ENCODE results near the gene ZNF71.

The ZNF71 gene

GRCh38 chr19:56562766-56563165 is 32.3 kb upstream of the ZNF71 start:
- H3K79me2 ChIP-seq (ENCODE audit: control insufficient read depth, low read length), result no peaks in the 10 kb centered on the region
- no peak overlapping the region for H3K4me3 ChIP-seq (ENCODE audit: low read length)
- H3K9me2 ChIP-seq (replicated peaks; ENCODE audit: control insufficient read depth, low read length), result no peaks in the 10 kb centered on the region
- no peak for TF ChIP-seq EZH2phosphoT487 (IDR thresholded peaks at IDR 0.05; ENCODE audit: borderline replicate concordance, low read length)
- TF ChIP-seq, protein P1, sequence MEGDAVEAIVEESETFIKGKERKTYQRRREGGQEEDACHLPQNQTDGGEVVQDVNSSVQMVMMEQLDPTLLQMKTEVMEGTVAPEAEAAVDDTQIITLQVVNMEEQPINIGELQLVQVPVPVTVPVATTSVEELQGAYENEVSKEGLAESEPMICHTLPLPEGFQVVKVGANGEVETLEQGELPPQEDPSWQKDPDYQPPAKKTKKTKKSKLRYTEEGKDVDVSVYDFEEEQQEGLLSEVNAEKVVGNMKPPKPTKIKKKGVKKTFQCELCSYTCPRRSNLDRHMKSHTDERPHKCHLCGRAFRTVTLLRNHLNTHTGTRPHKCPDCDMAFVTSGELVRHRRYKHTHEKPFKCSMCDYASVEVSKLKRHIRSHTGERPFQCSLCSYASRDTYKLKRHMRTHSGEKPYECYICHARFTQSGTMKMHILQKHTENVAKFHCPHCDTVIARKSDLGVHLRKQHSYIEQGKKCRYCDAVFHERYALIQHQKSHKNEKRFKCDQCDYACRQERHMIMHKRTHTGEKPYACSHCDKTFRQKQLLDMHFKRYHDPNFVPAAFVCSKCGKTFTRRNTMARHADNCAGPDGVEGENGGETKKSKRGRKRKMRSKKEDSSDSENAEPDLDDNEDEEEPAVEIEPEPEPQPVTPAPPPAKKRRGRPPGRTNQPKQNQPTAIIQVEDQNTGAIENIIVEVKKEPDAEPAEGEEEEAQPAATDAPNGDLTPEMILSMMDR (IDR thresholded peaks at IDR 0.05; ENCODE audit: low read depth, low read length, poor library complexity, severe bottlenecking), result no peak
- no peak overlapping the region for H3K27ac ChIP-seq (ENCODE audit: low read depth, low read length)
- no peaks in the 10 kb centered on the region for H3F3A ChIP-seq (ENCODE audit: control insufficient read depth, insufficient read depth)
- H3K4me1 ChIP-seq (ENCODE audit: control insufficient read depth, low read length), result 0 out of 2 replicates have a peak, but pooled peaks cover under 1% of the 10 kb centered on the region
- H3K36me3 ChIP-seq (ENCODE audit: control insufficient read depth, low read length), result no peaks in the 10 kb centered on the region
- H3K27me3 ChIP-seq (ENCODE audit: control insufficient read depth, low read length), result no peaks in the 10 kb centered on the region
- H3K4me2 ChIP-seq (ENCODE audit: low read length), result no peak overlapping the region
- H3K9me3 ChIP-seq (ENCODE audit: control insufficient read depth, insufficient read depth, low read length), result peaks cover 25% of the 10 kb centered on the region
- H4K20me1 ChIP-seq (ENCODE audit: control insufficient read depth, insufficient read depth, low read depth, low read length), result no peaks in the 10 kb centered on the region

GRCh38 chr19:56566904-56567273 is 28.2 kb upstream of the ZNF71 start:
- no peaks in the 10 kb centered on the region for H3K36me3 ChIP-seq (ENCODE audit: control insufficient read depth, low read length)
- H3K4me2 ChIP-seq (ENCODE audit: low read length), result peak overlapping the region; percentile 67
- H3K79me2 ChIP-seq (ENCODE audit: control insufficient read depth, low read length), result no peaks in the 10 kb centered on the region
- TF ChIP-seq, protein P1 (IDR thresholded peaks at IDR 0.05; ENCODE audit: low read depth, low read length, poor library complexity, severe bottlenecking), result no peak
- TF ChIP-seq EZH2phosphoT487 (IDR thresholded peaks at IDR 0.05; ENCODE audit: borderline replicate concordance, low read length), result no peak
- H3K9me3 ChIP-seq (ENCODE audit: control insufficient read depth, insufficient read depth, low read length), result peaks cover 35% of the 10 kb centered on the region
- H3K4me1 ChIP-seq (ENCODE audit: control insufficient read depth, low read length), result 0 out of 2 replicates have a peak, but pooled peaks cover 3% of the 10 kb centered on the region
- no peak overlapping the region for H3K27ac ChIP-seq (ENCODE audit: low read depth, low read length)
- H3F3A ChIP-seq (ENCODE audit: control insufficient read depth, insufficient read depth), result no peaks in the 10 kb centered on the region
- H3K9me2 ChIP-seq (replicated peaks; ENCODE audit: control insufficient read depth, low read length), result no peaks in the 10 kb centered on the region
- H3K27me3 ChIP-seq (ENCODE audit: control insufficient read depth, low read length), result no peaks in the 10 kb centered on the region
- peak overlapping the region; percentile 86 for H3K4me3 ChIP-seq (ENCODE audit: low read length)
- H4K20me1 ChIP-seq (ENCODE audit: control insufficient read depth, insufficient read depth, low read depth, low read length), result no peaks in the 10 kb centered on the region

GRCh38 chr19:56567274-56568120 is 27.6 kb upstream of the ZNF71 start, which contains the start of gene ZNF470:
TSS of gene ZNF470 (plus strand) at chr19:56567468. CDS start at chr19:56570312, 2,844 bp downstream.
- H3K4me2 ChIP-seq (ENCODE audit: low read length), result peak within 1 kb of the TSS; percentile 67
- H3F3A ChIP-seq (ENCODE audit: control insufficient read depth, insufficient read depth), result no peaks in the 10 kb centered on the region
- no peaks in the 10 kb centered on the region for H3K9me2 ChIP-seq (replicated peaks; ENCODE audit: control insufficient read depth, low read length)
- H3K36me3 ChIP-seq (ENCODE audit: control insufficient read depth, low read length), result no peaks in the 10 kb centered on the region
- no peaks in the 10 kb centered on the region for H4K20me1 ChIP-seq (ENCODE audit: control insufficient read depth, insufficient read depth, low read depth, low read length)
- no peaks in the 10 kb centered on the region for H3K79me2 ChIP-seq (ENCODE audit: control insufficient read depth, low read length)
- H3K27me3 ChIP-seq (ENCODE audit: control insufficient read depth, low read length), result no peaks in the 10 kb centered on the region
- H3K4me1 ChIP-seq (ENCODE audit: control insufficient read depth, low read length), result 0 out of 2 replicates have a peak, but pooled peaks cover 3% of the 10 kb centered on the region
- peaks cover 30% of the 10 kb centered on the region for H3K9me3 ChIP-seq (ENCODE audit: control insufficient read depth, insufficient read depth, low read length)
- H3K4me3 ChIP-seq (ENCODE audit: low read length), result peak within 1 kb of the TSS; percentile 86
- TF ChIP-seq EZH2phosphoT487 (IDR thresholded peaks at IDR 0.05; ENCODE audit: borderline replicate concordance, low read length), result no peak
- TF ChIP-seq, protein P1 (IDR thresholded peaks at IDR 0.05; ENCODE audit: low read depth, low read length, poor library complexity, severe bottlenecking), result no peak
- H3K27ac ChIP-seq (ENCODE audit: low read depth, low read length), result no peak within 1 kb of the TSS

All from DOHH2 (cell line).